Measurements from ENCODE around the gene OSBPL5. TPM values are rescaled to one million over a fixed set of nuclear protein-coding genes. Genes with fewer than 3 reads are reported as not detected.
A peak's percentile ranks its signal among the peaks of the same experiment; 100 is the strongest.

The OSBPL5 gene
- total RNA-seq, 1 experiment from 2014 or later: 115 TPM

GRCh38 chr11:3060436-3061025 is 104.6 kb downstream of the OSBPL5 start:
- BruUV-seq (replicated peaks): no TSS peak
- no peaks in the 10 kb centered on the region for H3K27me3 Mint-ChIP-seq (ENCODE audit: insufficient read depth, unreplicated experiment)
- H3K4me3 Mint-ChIP-seq (ENCODE audit: unreplicated experiment): no peak overlapping the region
- intact Hi-C loops (cut with micrococcal nuclease): no loop called here
- H3K9me3 Mint-ChIP-seq (ENCODE audit: unreplicated experiment): no peaks in the 10 kb centered on the region
- ChIA-PET POLR2A (interaction anchor here (0.9 to 1.1 kb wide), 2 partner anchors 11 to 24 kb away, joined by 3 to 4 read pairs; no protein-coding TSS in a partner anchor), CTCF (interaction anchor here (0.8 to 2.5 kb wide), 4 partner anchors 11 to 31 kb away, joined by 3 to 7 read pairs (median 4); no protein-coding TSS in a partner anchor)
- peaks cover 16% of the 10 kb centered on the region for H3K4me1 Mint-ChIP-seq (ENCODE audit: insufficient read depth, unreplicated experiment)
- H3K27ac Mint-ChIP-seq (ENCODE audit: low read depth, unreplicated experiment): no peak overlapping the region
- DNase-seq (ENCODE audit: unreplicated experiment): no peak
- TF ChIP-seq, protein P1, sequence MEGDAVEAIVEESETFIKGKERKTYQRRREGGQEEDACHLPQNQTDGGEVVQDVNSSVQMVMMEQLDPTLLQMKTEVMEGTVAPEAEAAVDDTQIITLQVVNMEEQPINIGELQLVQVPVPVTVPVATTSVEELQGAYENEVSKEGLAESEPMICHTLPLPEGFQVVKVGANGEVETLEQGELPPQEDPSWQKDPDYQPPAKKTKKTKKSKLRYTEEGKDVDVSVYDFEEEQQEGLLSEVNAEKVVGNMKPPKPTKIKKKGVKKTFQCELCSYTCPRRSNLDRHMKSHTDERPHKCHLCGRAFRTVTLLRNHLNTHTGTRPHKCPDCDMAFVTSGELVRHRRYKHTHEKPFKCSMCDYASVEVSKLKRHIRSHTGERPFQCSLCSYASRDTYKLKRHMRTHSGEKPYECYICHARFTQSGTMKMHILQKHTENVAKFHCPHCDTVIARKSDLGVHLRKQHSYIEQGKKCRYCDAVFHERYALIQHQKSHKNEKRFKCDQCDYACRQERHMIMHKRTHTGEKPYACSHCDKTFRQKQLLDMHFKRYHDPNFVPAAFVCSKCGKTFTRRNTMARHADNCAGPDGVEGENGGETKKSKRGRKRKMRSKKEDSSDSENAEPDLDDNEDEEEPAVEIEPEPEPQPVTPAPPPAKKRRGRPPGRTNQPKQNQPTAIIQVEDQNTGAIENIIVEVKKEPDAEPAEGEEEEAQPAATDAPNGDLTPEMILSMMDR (IDR thresholded peaks at IDR 0.05; ENCODE audit: unreplicated experiment): no peak
- no peaks in the 10 kb centered on the region for H3K36me3 Mint-ChIP-seq (ENCODE audit: insufficient read depth, unreplicated experiment)

DNA sequence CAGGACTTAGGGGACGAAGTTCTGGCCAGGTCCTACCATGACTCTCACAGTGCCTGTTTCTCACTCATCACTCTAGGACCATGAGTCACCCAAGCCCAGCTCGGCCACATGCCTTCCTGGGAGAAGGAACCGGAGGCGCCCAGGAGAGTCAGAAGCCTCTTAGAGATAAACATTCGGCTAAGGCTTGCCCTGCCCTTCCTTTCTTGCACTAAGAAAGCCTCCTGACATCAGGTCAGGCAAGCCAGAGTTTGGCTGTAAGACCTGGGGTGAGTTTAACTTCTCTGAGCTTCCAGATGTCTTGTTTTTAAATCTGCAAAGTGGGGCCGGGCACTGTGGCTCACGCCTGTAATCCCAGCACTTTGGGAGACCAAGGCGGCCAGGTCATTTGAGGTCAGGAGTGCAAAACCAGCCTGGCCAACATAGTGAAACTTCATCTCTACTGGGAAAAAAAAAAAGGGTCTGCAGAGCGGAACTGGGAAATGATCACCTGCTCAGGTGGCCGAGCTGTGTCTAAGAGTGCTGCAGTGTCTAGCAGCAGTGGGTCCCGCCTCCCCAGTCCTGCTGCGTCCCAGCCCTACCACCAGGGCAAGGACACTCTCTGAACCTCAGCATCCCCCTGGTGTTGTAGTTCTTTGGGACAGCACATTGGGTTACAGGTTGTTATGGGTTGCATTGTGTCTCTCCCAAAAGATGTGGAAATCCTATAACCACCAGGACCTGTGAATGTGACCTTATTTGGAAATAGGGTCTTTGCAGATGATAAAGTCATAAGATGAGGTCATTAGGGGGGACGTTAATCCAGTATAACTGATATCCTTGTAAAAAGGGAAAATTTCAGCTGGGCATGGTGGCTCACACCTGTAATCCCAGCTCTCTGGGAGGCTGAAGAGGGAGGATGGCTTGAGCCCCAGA is 106.1 kb downstream of the OSBPL5 start:
- CTCF ChIA-PET: interaction anchor here (0.6 to 2.5 kb wide), 6 partner anchors 10 to 33 kb away, joined by 3 to 7 read pairs (median 3); no protein-coding TSS in a partner anchor
- no peaks in the 10 kb centered on the region for H3K9me3 Mint-ChIP-seq (ENCODE audit: unreplicated experiment)
- TF ChIP-seq, protein P1 (IDR thresholded peaks at IDR 0.05; ENCODE audit: unreplicated experiment): no peak
- H3K4me1 Mint-ChIP-seq (ENCODE audit: insufficient read depth, unreplicated experiment): peaks cover 17% of the 10 kb centered on the region
- no peaks in the 10 kb centered on the region for H3K27me3 Mint-ChIP-seq (ENCODE audit: insufficient read depth, unreplicated experiment)
- peak overlapping the region; percentile 65 for H3K4me3 Mint-ChIP-seq (ENCODE audit: unreplicated experiment)
- H3K36me3 Mint-ChIP-seq (ENCODE audit: insufficient read depth, unreplicated experiment): peaks cover 15% of the 10 kb centered on the region
- peak; percentile 84 for DNase-seq (ENCODE audit: unreplicated experiment)
- intact Hi-C loops (cut with micrococcal nuclease): no loop called here
- no TSS peak for BruUV-seq (replicated peaks)
- H3K27ac Mint-ChIP-seq (ENCODE audit: low read depth, unreplicated experiment): peak overlapping the region; percentile 86
- POLR2A ChIA-PET: interaction anchor here (1.1 to 1.3 kb wide), 3 partner anchors 9 to 51 kb away, joined by 3 to 9 read pairs (median 4); no protein-coding TSS in a partner anchor

GRCh38 chr11:3057069-3057963 is 107.8 kb downstream of the OSBPL5 start, which contains the start of gene CARS1:
TSS of gene CARS1 (minus strand) at chr11:3057423. CDS start at chr11:3057367, 56 bp downstream.
- Mint-ChIP-seq H3K4me1 (ENCODE audit: insufficient read depth, unreplicated experiment) (peaks cover 15% of the 10 kb centered on the region), H3K36me3 (ENCODE audit: insufficient read depth, unreplicated experiment) (peaks cover 28% of the 10 kb centered on the region), H3K27ac (ENCODE audit: low read depth, unreplicated experiment) (peak within 1 kb of the TSS; percentile 92), H3K9me3 (ENCODE audit: unreplicated experiment) (no peaks in the 10 kb centered on the region), H3K4me3 (ENCODE audit: unreplicated experiment) (peak within 1 kb of the TSS; percentile 96), H3K27me3 (ENCODE audit: insufficient read depth, unreplicated experiment) (no peaks in the 10 kb centered on the region)
- intact Hi-C loops (cut with micrococcal nuclease): no loop called here
- ChIA-PET POLR2A (interaction anchor here (0.7 to 2.0 kb wide), 16 partner anchors 8 to 856 kb away, joined by 3 to 21 read pairs (median 4); no protein-coding TSS in a partner anchor), CTCF (interaction anchor here (0.5 to 13.3 kb wide), 9 partner anchors 10 to 164 kb away, joined by 3 to 113 read pairs (median 3); no protein-coding TSS in a partner anchor)
- TF ChIP-seq, protein P1 (IDR thresholded peaks at IDR 0.05; ENCODE audit: unreplicated experiment): no peak
- DNase-seq (ENCODE audit: unreplicated experiment): peak; percentile 95
- no TSS peak for BruUV-seq (replicated peaks)

All from MCF 10A (cell line).